ENCODE measurements around the gene MAMSTR. TPM values are rescaled to one million over a fixed set of nuclear protein-coding genes. Genes with fewer than 3 reads are reported as not detected.

Gene MAMSTR
- total RNA-seq, 1 donor from 2014 or later, result 3.6 TPM

GRCh38 chr19:48713864-48714755 is 5.4 kb downstream of the MAMSTR start:
- TF ChIP-seq CTCF (conservative IDR thresholded peaks at IDR 0.05), result no peak
- H3K27me3 Mint-ChIP-seq, result no peaks in the 10 kb centered on the region
- H3K4me3 Mint-ChIP-seq, result peak overlapping the region; percentile 92
- H3K9me3 Mint-ChIP-seq, result no peaks in the 10 kb centered on the region
- peaks cover 3% of the 10 kb centered on the region for H3K36me3 Mint-ChIP-seq
- H3K27ac Mint-ChIP-seq, result peak overlapping the region; percentile 93
- peaks cover 27% of the 10 kb centered on the region for H3K4me1 Mint-ChIP-seq (ENCODE audit: unreplicated experiment)
- DNase-seq (ENCODE audit: extremely low spot score, unreplicated experiment), result peak; percentile 100

- peak overlapping the region; percentile 93 for H3K27ac Mint-ChIP-seq
- no peaks in the 10 kb centered on the region for H3K27me3 Mint-ChIP-seq
- peaks cover 27% of the 10 kb centered on the region for H3K4me1 Mint-ChIP-seq (ENCODE audit: unreplicated experiment)
- no peak for DNase-seq (ENCODE audit: extremely low spot score, unreplicated experiment)
- H3K36me3 Mint-ChIP-seq, result peaks cover 3% of the 10 kb centered on the region
- no peaks in the 10 kb centered on the region for H3K9me3 Mint-ChIP-seq
- H3K4me3 Mint-ChIP-seq, result peak overlapping the region; percentile 92
- TF ChIP-seq CTCF (conservative IDR thresholded peaks at IDR 0.05), result peak; percentile 58
These were observed 6.3 kb downstream of the MAMSTR start for GRCh38 chr19:48713041-48713863.

- Mint-ChIP-seq H3K4me3 (peak overlapping the region; percentile 65), H3K36me3 (peaks cover 3% of the 10 kb centered on the region), H3K4me1 (ENCODE audit: unreplicated experiment) (peaks cover 23% of the 10 kb centered on the region), H3K27me3 (no peaks in the 10 kb centered on the region), H3K27ac (no peak overlapping the region), H3K9me3 (no peaks in the 10 kb centered on the region)
- TF ChIP-seq CTCF (conservative IDR thresholded peaks at IDR 0.05), result no peak
- no peak for DNase-seq (ENCODE audit: extremely low spot score, unreplicated experiment)
These were observed 8.3 kb downstream of the MAMSTR start for GRCh38 chr19:48711106-48711662.

- Mint-ChIP-seq H3K27ac (no peak overlapping the region), H3K36me3 (peaks cover 6% of the 10 kb centered on the region), H3K4me3 (no peak overlapping the region), H3K27me3 (no peaks in the 10 kb centered on the region), H3K4me1 (ENCODE audit: unreplicated experiment) (peaks cover 13% of the 10 kb centered on the region), H3K9me3 (no peaks in the 10 kb centered on the region)
- TF ChIP-seq CTCF (conservative IDR thresholded peaks at IDR 0.05), result no peak
- no peak for DNase-seq (ENCODE audit: extremely low spot score, unreplicated experiment)
These were observed 11.1 kb downstream of the MAMSTR start for GRCh38 chr19:48708471-48708870.

GRCh38 chr19:48705431-48705830 is 14.1 kb downstream of the MAMSTR start:
- H3K27me3 Mint-ChIP-seq, result no peaks in the 10 kb centered on the region
- H3K27ac Mint-ChIP-seq, result no peak overlapping the region
- H3K36me3 Mint-ChIP-seq, result peaks cover 10% of the 10 kb centered on the region
- no peak for TF ChIP-seq CTCF (conservative IDR thresholded peaks at IDR 0.05)
- H3K9me3 Mint-ChIP-seq, result no peaks in the 10 kb centered on the region
- no peak for DNase-seq (ENCODE audit: extremely low spot score, unreplicated experiment)
- H3K4me3 Mint-ChIP-seq, result no peak overlapping the region
- peaks cover 7% of the 10 kb centered on the region for H3K4me1 Mint-ChIP-seq (ENCODE audit: unreplicated experiment)

Data from type B pancreatic cell (in vitro differentiated cells).